Sigmoid colon (tissue), 7 donors: ENCODE measurements around the gene NDUFS6. TPM values are rescaled to one million over a fixed set of nuclear protein-coding genes. Genes with fewer than 3 reads are reported as not detected.

Experiments
- DNase-seq: peaks from one replicate; pipeline ENCODE4 v3.0.0-alpha.2; 2019
- H3K27ac ChIP-seq, 4 donors: fragments of 200-600 bp; sonication (generic); one replicate each; pipeline ENCODE4 v1.5.1; 2016 to 2019; ENCODE audit warnings: mild to moderate bottlenecking in 1 of 4
- H3K27me3 ChIP-seq, 3 donors: fragments of 200-600 bp; sonication (generic); one replicate each; pipeline ENCODE4 v1.5.1; 2019; ENCODE audit warnings: mild to moderate bottlenecking in 1 of 3
- H3K36me3 ChIP-seq, 4 donors: fragments of 200-600 bp; sonication (generic); one replicate each; pipeline ENCODE4 v1.5.1; 2016 to 2019
- H3K4me1 ChIP-seq, 4 donors: fragments of 200-600 bp; sonication (generic); one replicate each; pipeline ENCODE4 v1.5.1; 2017 to 2019
- H3K4me3 ChIP-seq, 4 donors: fragments of 200-600 bp; sonication (generic); one replicate each; pipeline ENCODE4 v1.5.1; 2017 to 2019; ENCODE audit warnings: mild to moderate bottlenecking in 2 of 4, moderate library complexity in 1 of 4
- H3K9me3 ChIP-seq, 4 donors: fragments of 200-600 bp in 3 of 4; sonication (generic) in 3 of 4; one replicate each; pipeline versions ENCODE4 v1.5.1 to v1.6.1; 2013 to 2019
- EP300 ChIP-seq, 4 donors: sonication (generic); formaldehyde crosslinking; IDR thresholded peaks; one replicate each; pipeline ENCODE4 v1.6.1; 2017; ENCODE audit warnings: antibody characterized with exemption in 4 of 4
- POLR2A ChIP-seq, 2 donors: fragments of 450-650 bp; IDR thresholded peaks; one replicate each; pipeline ENCODE4 v1.6.1; 2016; ENCODE audit warnings: antibody characterized with exemption in 2 of 2, mild to moderate bottlenecking in 2 of 2, moderate library complexity in 2 of 2
- POLR2AphosphoS5 ChIP-seq, 4 donors: sonication (generic); formaldehyde crosslinking; IDR thresholded peaks; one replicate each; pipeline ENCODE4 v1.6.1; 2017; ENCODE audit warnings: antibody characterized with exemption in 4 of 4
- WGBS, 2 donors: extraction: QIAGEN DNeasy Blood & Tissue Kit; methylation state at CpG; one replicate each; pipeline ENCODE4 v1.1.7; 2013; 5-methylcytosine and 5-hydroxymethylcytosine counted together
- intact Hi-C: fragments of 100-400 bp; cut with DNase I; formaldehyde crosslinking; loops from one replicate; pipeline ENCODE4 v1.15.1; 2023
- polyA plus RNA-seq, 3 donors: library from polyadenylated mRNA; stranded (reverse); fragments of 200-250 nt; gene quantifications; one replicate each; pipeline ENCODE4 v1.2.3, GENCODE V29; 2013
- total RNA-seq, 4 donors: library from RNA; depleted of rRNA; stranded (reverse); fragments of >200 nt; gene quantifications; one replicate each; pipeline ENCODE4 v1.1.0, GENCODE V29; 2016
- TF ChIP-seq, protein P1 (sequence below), 4 experiments: fragments of 450-650 bp in 3 of 4; fragments of 200-600 bp in 1 of 4; IDR thresholded peaks; one replicate each; pipeline ENCODE4 v1.5.1; 2016 to 2019; ENCODE audit warnings: antibody characterized with exemption in 4 of 4, mild to moderate bottlenecking in 3 of 4, moderate library complexity in 2 of 4
- donor health status: healthy with polysubstance abuse.
- donor health status: Bipolar disorder and iron deficiency.
- donor health status: healthy.

NDUFS6 gene
- total and polyA plus RNA-seq, 7 donors, result 34.9 to 156 (median 82.6) TPM

DNA sequence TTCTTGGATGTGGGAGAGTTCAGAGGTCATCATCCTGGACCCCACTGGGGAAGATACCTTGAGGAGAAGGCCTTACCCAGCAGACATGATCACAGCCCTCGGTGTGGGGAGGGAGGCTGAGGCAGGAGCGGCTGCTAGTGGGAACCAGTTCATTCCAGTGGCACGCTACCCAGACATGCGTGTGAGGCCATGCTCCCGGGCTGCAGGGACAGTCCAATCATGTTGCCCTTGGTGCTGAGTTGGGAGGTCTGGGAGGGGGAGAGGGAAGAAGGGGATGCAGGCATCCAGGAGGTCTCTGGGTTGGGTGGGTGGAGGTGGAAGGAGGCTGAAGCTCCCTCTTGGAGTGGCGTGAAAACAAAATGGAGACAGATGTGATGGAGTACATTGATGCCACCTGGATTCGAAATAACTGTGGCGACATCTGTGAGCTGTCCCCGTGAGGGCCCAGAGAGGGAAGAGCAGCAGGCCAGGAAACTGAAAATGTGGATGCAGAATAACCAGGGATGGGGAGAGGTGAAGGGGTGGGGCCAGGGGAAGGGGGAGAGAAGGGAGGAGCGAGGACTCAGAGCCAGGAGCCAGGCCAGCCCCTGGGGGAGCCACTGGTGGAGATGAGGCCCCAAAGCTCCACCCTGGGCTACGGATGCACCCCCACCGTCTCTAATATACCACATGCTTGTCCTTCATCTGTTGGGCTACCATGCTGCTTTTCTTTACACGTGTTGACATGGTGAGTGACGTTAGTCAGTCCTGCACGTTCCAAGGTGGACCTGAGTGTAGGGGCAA is 16.2 kb downstream of the NDUFS6 start:
- TF ChIP-seq, protein P1, sequence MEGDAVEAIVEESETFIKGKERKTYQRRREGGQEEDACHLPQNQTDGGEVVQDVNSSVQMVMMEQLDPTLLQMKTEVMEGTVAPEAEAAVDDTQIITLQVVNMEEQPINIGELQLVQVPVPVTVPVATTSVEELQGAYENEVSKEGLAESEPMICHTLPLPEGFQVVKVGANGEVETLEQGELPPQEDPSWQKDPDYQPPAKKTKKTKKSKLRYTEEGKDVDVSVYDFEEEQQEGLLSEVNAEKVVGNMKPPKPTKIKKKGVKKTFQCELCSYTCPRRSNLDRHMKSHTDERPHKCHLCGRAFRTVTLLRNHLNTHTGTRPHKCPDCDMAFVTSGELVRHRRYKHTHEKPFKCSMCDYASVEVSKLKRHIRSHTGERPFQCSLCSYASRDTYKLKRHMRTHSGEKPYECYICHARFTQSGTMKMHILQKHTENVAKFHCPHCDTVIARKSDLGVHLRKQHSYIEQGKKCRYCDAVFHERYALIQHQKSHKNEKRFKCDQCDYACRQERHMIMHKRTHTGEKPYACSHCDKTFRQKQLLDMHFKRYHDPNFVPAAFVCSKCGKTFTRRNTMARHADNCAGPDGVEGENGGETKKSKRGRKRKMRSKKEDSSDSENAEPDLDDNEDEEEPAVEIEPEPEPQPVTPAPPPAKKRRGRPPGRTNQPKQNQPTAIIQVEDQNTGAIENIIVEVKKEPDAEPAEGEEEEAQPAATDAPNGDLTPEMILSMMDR (IDR thresholded peaks at IDR 0.05), result no peak
- TF ChIP-seq POLR2AphosphoS5 (IDR thresholded peaks at IDR 0.05), result no peak
- TF ChIP-seq EP300 (IDR thresholded peaks at IDR 0.05), result no peak
- TF ChIP-seq POLR2A (IDR thresholded peaks at IDR 0.05), result no peak
- no peaks in the 10 kb centered on the region for H3K9me3 ChIP-seq

DNA sequence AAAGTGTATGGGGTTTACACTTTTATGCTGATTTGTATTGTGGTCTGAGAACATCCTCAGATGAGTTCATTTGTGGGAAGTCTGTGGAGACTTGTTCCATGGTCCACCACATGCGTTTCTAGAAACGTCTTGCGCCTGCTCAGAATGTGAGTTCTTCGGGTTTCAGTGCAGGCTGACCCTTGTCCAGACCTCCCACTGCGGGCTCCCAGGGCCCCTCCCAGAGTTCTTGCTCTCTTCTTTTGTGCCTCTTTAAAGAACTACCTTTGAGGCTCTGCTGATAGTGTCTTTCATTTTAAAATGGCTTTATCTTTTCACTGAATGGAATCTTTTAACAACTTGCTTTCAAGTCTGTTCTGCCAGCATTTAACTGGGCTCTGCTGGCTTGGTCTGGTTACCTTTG is 17.6 kb downstream of the NDUFS6 start:
- H3K4me1 ChIP-seq, result no peaks in the 10 kb centered on the region
- DNase-seq, result no peak
- intact Hi-C loops, result no loop called here
- no peak overlapping the region for H3K27ac ChIP-seq
- H3K9me3 ChIP-seq, result no peaks in the 10 kb centered on the region
- TF ChIP-seq POLR2AphosphoS5 (IDR thresholded peaks at IDR 0.05), result no peak
- TF ChIP-seq POLR2A (IDR thresholded peaks at IDR 0.05), result no peak
- no peak for TF ChIP-seq EP300 (IDR thresholded peaks at IDR 0.05)
- TF ChIP-seq, protein P1 (IDR thresholded peaks at IDR 0.05), result no peak
- WGBS, 2 donors, result 93 to 94% methylated on average over 5 of the region's 5 CpGs
- H3K36me3 ChIP-seq, result peaks cover 29 to 95% (median 73%) of the 10 kb centered on the region in 4 donors
- no peak overlapping the region for H3K4me3 ChIP-seq
- H3K27me3 ChIP-seq, result no peaks in the 10 kb centered on the region

More for the DNA sequence above, 16.2 kb downstream of the NDUFS6 start:
- Histone ChIP-seq H3K4me3 (no peak overlapping the region), H3K27ac (no peak overlapping the region), H3K27me3 (no peaks in the 10 kb centered on the region), H3K36me3 (peaks cover 33 to 98% (median 72%) of the 10 kb centered on the region in 4 donors), H3K4me1 (no peaks in the 10 kb centered on the region)
- no peak for DNase-seq
- intact Hi-C loops, result no loop called here
- 89 to 91% methylated on average over 15 of the region's 15 CpGs for WGBS, 2 donors

DNA sequence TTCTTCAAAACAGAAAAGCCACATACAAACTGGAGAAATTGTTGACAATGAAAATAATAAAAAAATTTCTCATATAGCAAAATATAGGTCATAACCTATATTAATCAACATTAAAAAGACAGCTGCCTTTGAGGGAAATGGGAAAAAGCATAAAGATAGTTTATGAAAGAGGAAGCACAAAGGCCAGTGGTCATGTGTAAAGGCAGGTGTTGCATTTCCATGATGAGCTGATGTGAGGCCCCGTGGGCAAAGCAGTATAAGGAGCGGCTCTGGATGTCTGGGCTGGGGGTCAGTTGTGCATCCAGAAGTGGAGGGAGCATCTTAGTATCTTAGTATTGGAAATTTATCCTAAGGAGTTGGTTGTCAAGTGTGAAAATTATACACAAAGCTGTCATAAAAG is 18.3 kb downstream of the NDUFS6 start:
- H3K36me3 ChIP-seq, result peaks cover 27 to 93% (median 69%) of the 10 kb centered on the region in 4 donors
- H3K9me3 ChIP-seq, result no peaks in the 10 kb centered on the region
- H3K27me3 ChIP-seq, result no peaks in the 10 kb centered on the region
- TF ChIP-seq POLR2AphosphoS5 (IDR thresholded peaks at IDR 0.05) (no peak), EP300 (IDR thresholded peaks at IDR 0.05) (no peak), POLR2A (IDR thresholded peaks at IDR 0.05) (no peak)
- TF ChIP-seq, protein P1 (IDR thresholded peaks at IDR 0.05), result no peak
- H3K4me3 ChIP-seq, result no peak overlapping the region
- H3K27ac ChIP-seq, result no peak overlapping the region
- DNase-seq, result no peak
- 85 to 93% methylated on average over 2 of the region's 2 CpGs for WGBS, 2 donors
- intact Hi-C loops, result no loop called here
- no peaks in the 10 kb centered on the region for H3K4me1 ChIP-seq

DNA sequence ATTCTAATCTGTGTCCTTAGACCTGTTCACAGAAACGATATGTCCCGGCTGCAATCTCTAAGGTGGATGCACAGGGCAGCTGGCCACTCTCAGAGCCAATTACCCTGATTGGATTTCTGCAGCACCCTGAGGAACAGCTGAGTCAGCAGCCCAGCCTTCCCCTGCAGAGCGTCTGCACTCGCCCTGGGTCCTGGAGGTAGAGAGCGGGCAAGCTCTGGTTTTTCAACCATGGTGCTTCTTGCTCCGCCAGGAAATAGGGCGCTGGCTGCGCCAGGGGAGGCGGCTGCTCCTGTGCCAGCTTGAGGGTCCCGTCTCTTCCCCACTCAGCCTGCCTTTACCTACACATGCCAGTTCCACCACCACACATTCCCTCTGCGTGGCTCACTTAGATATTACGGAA is 19.2 kb downstream of the NDUFS6 start:
- DNase-seq, result peak; percentile 29
- intact Hi-C loops, result no loop called here
- no peak overlapping the region for H3K4me3 ChIP-seq
- peaks cover 18 to 93% (median 59%) of the 10 kb centered on the region in 4 donors for H3K36me3 ChIP-seq
- TF ChIP-seq POLR2AphosphoS5 (IDR thresholded peaks at IDR 0.05) (no peak), POLR2A (IDR thresholded peaks at IDR 0.05) (no peak), EP300 (IDR thresholded peaks at IDR 0.05) (no peak)
- TF ChIP-seq, protein P1 (IDR thresholded peaks at IDR 0.05), result no peak
- H3K27me3 ChIP-seq, result no peaks in the 10 kb centered on the region
- 90% methylated on average over 12 of the region's 12 CpGs for WGBS, 2 donors
- H3K4me1 ChIP-seq, result no peaks in the 10 kb centered on the region
- no peak overlapping the region for H3K27ac ChIP-seq
- no peaks in the 10 kb centered on the region for H3K9me3 ChIP-seq
